ENCODE results near the gene ASCL5. TPM values are rescaled to one million over a fixed set of nuclear protein-coding genes. Genes with fewer than 3 reads are reported as not detected.

ASCL5 gene
- total and polyA plus RNA-seq, 8 donors = 0.16 to 1.6 (median 1.2) TPM

DNA sequence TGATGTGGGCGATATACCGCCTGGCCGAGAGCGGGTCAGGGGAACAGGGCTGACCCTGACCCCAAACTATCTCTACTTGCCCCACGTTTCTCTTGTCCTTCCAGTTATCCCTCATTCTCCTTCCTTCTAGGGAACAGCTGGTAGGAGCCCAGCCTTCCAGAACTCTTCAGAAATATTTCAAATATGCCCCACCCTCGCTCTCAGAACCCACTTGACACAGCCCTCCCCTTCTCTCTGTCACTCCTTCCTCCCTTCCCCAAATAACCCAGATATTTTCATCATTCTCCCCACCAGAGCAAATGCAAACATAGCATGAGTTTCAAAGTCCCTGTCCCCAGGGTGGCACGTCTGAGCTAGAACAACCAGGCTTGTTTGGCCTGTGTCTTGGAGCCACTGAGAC is 15.8 kb downstream of the ASCL5 start:
- no peak for ATAC-seq
- FAIRE-seq = no peak

DNA sequence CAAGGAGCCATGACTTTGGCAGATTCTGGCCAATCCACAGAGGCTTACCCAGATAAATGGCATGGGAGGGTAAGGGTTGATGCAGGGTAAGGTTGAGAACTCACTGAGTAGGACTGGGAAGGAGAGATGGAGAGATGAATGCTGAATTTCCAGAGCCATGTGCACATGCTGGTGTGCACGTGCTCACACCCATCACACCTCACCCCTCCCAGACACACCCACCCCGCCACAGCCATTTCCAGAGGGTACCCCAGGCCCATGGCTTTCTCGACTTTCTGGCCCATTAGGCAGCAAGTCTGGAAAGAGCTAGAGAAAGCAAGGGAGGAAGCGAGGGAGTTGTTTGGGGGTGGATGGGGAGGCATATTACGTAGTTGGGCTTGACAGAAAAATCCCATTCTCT is 16.4 kb downstream of the ASCL5 start:
- FAIRE-seq (no peak), DNase-seq (no peak), ATAC-seq (no peak)
- H3K9me3 ChIP-seq = no peaks in the 10 kb centered on the region
- TF ChIP-seq, protein P1, sequence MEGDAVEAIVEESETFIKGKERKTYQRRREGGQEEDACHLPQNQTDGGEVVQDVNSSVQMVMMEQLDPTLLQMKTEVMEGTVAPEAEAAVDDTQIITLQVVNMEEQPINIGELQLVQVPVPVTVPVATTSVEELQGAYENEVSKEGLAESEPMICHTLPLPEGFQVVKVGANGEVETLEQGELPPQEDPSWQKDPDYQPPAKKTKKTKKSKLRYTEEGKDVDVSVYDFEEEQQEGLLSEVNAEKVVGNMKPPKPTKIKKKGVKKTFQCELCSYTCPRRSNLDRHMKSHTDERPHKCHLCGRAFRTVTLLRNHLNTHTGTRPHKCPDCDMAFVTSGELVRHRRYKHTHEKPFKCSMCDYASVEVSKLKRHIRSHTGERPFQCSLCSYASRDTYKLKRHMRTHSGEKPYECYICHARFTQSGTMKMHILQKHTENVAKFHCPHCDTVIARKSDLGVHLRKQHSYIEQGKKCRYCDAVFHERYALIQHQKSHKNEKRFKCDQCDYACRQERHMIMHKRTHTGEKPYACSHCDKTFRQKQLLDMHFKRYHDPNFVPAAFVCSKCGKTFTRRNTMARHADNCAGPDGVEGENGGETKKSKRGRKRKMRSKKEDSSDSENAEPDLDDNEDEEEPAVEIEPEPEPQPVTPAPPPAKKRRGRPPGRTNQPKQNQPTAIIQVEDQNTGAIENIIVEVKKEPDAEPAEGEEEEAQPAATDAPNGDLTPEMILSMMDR (IDR thresholded peaks at IDR 0.05) = no peak
- H3K36me3 ChIP-seq = no peaks in the 10 kb centered on the region
- intact Hi-C loops (cut with DNase I) = loop anchor here in 2 of 3 donors (5.0 to 10.0 kb wide), 2 partner anchors 136 to 138 kb away; no protein-coding TSS in a partner anchor
- H3K27ac ChIP-seq = no peak overlapping the region
- peaks cover 0 to 4% (median 2%) of the 10 kb centered on the region in 3 donors for H3K4me1 ChIP-seq
- no peaks in the 10 kb centered on the region for H3K27me3 ChIP-seq
- WGBS, 2 donors = 86 to 97% methylated on average over 5 of the region's 5 CpGs
- no peak overlapping the region for H3K4me3 ChIP-seq

More for the DNA sequence above, 15.8 kb downstream of the ASCL5 start:
- TF ChIP-seq, protein P1 (IDR thresholded peaks at IDR 0.05) = no peak
- DNase-seq = peak in 1 of 6 donors; percentile 16
- intact Hi-C loops (cut with DNase I) = loop anchor here in 2 of 3 donors (5.0 to 10.0 kb wide), 2 partner anchors 136 to 139 kb away; no protein-coding TSS in a partner anchor
- Histone ChIP-seq H3K9me3 (no peaks in the 10 kb centered on the region), H3K27me3 (no peaks in the 10 kb centered on the region), H3K27ac (no peak overlapping the region), H3K4me3 (no peak overlapping the region), H3K4me1 (peaks cover 0 to 6% (median 2%) of the 10 kb centered on the region in 3 donors), H3K36me3 (no peaks in the 10 kb centered on the region)
- 83 to 94% methylated on average over 7 of the region's 7 CpGs for WGBS, 2 donors

DNA sequence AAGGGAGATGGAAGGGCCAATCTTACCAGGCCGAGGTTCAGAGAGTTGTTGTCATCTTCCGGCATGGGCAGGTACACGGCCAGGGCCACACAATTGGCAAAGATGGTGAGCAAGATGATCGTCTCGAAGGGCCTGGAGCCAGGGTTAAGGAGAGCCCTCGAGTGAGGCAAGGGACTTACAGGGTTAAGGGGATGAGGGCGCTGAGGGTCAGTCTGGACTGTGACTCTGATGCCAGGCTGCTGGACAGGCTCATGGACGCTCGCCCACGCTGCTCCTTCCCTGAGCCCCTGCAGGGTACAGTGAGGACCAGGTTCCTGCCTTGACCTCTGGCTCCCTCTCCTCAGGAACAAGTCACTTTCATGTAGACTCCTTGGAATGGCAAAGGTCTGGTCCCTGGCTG is 16.8 kb downstream of the ASCL5 start:
- H3K36me3 ChIP-seq = no peaks in the 10 kb centered on the region
- ATAC-seq (no peak), DNase-seq (peak in 1 of 6 donors; percentile 31), FAIRE-seq (no peak)
- H3K27ac ChIP-seq = no peak overlapping the region
- H3K27me3 ChIP-seq = no peaks in the 10 kb centered on the region
- H3K9me3 ChIP-seq = no peaks in the 10 kb centered on the region
- H3K4me1 ChIP-seq = peaks cover 0 to under 1% (median 0%) of the 10 kb centered on the region in 3 donors
- 79 to 83% methylated on average over 10 of the region's 10 CpGs for WGBS, 2 donors
- intact Hi-C loops (cut with DNase I) = loop anchor here in 2 of 3 donors (5.0 to 10.0 kb wide), 2 partner anchors 135 to 138 kb away; no protein-coding TSS in a partner anchor
- no peak overlapping the region for H3K4me3 ChIP-seq
- TF ChIP-seq, protein P1 (IDR thresholded peaks at IDR 0.05) = no peak

DNA sequence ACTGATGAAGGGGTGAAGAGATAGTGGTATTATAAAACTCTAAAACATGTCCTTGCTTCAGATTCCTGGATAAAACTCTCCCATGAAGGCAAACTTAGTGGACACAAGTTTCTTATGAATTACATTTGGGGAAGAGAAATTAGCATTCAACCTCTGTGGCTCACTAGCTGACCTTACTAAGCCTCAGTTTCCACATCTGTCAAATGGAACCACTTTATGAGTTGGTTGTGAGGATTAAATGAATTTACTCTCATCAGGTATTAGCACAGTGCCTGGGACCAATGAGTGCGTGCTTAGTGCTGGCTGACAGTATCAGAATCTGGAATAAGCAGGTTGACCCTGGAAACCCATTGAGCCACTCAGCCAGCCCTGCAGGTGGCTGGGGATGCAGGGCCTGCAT is 17.3 kb downstream of the ASCL5 start:
- WGBS, 2 donors = 90 to 100% methylated on average over 1 of the region's 1 CpG
- no peaks in the 10 kb centered on the region for H3K9me3 ChIP-seq
- TF ChIP-seq, protein P1 (IDR thresholded peaks at IDR 0.05) = no peak
- H3K27ac ChIP-seq = no peak overlapping the region
- H3K36me3 ChIP-seq = no peaks in the 10 kb centered on the region
- DNase-seq (no peak), FAIRE-seq (no peak), ATAC-seq (no peak)
- intact Hi-C loops (cut with DNase I) = loop anchor here in 2 of 3 donors (5.0 to 10.0 kb wide), 2 partner anchors 135 to 137 kb away; no protein-coding TSS in a partner anchor
- H3K27me3 ChIP-seq = no peaks in the 10 kb centered on the region
- H3K4me3 ChIP-seq = no peak overlapping the region
- no peaks in the 10 kb centered on the region for H3K4me1 ChIP-seq

DNA sequence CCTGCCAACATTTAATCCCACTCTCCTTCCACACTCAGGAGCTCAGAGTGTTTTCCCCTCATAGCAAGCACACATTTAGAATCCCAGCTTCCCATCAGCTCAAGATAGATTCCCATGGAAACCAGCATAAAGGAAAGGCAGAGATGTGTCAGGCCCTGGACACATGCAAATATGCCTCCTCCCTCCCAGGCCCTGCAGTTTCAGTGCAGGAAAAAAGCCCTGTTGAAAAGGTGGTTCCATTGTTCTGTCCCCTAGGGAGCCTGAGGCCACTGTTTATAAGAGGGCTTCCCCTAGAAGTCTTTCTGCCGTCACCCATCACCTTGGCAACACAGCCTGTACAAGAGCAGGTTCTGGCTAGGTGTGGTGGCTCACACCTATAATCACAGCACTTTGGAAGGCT is 18.4 kb downstream of the ASCL5 start:
- Histone ChIP-seq H3K4me3 (no peak overlapping the region), H3K9me3 (no peaks in the 10 kb centered on the region), H3K27me3 (no peaks in the 10 kb centered on the region), H3K36me3 (no peaks in the 10 kb centered on the region), H3K27ac (no peak overlapping the region), H3K4me1 (no peaks in the 10 kb centered on the region)
- DNase-seq (peak in 1 of 6 donors; percentile 7), FAIRE-seq (no peak), ATAC-seq (no peak)
- 81 to 83% methylated on average over 1 of the region's 1 CpG for WGBS, 2 donors
- intact Hi-C loops (cut with DNase I) = no loop called here
- TF ChIP-seq, protein P1 (IDR thresholded peaks at IDR 0.05) = no peak
